ENCODE measurements around the gene CEACAM4.

CEACAM4 gene

GRCh38 chr19:41575998-41576397 lies 50.9 kb downstream of the CEACAM4 start, which contains the start of gene CEACAM21:
TSS of gene CEACAM21 (plus strand) at chr19:41576166. CDS start at chr19:41576275, 109 bp downstream.
- no peak within 1 kb of the TSS for H3K4me3 ChIP-seq (ENCODE audit: insufficient read depth, low read length, poor library complexity, severe bottlenecking)
- no peaks in the 10 kb centered on the region for H4K20me1 ChIP-seq (ENCODE audit: low read depth, low read length)
- H3K9ac ChIP-seq (ENCODE audit: low read length): peak within 1 kb of the TSS; percentile 34; the same call in 1 of the 2 replicates
- TF ChIP-seq CTCF (IDR thresholded peaks at IDR 0.05; ENCODE audit: insufficient read depth, low read length, poor library complexity, severe bottlenecking) (no peak), EZH2phosphoT487 (conservative IDR thresholded peaks at IDR 0.05; ENCODE audit: low read length) (no peak)
- H3K9me2 ChIP-seq (replicated peaks; ENCODE audit: insufficient read depth, low read length): no peaks in the 10 kb centered on the region
- H3K79me2 ChIP-seq (ENCODE audit: insufficient read depth, low read length): no peaks in the 10 kb centered on the region
- no peaks in the 10 kb centered on the region for H3K27me3 ChIP-seq (ENCODE audit: low read length)
- peak within 1 kb of the TSS; percentile 58 for H2AFZ ChIP-seq (ENCODE audit: low read depth, low read length, severe bottlenecking)
- no peaks in the 10 kb centered on the region for H3K36me3 ChIP-seq (ENCODE audit: low read length)
- peak within 1 kb of the TSS; percentile 44 for H3K4me2 ChIP-seq (ENCODE audit: low read depth, low read length, poor library complexity, severe bottlenecking)
- peaks cover 5% of the 10 kb centered on the region; the same call in 1 of the 2 replicates for H3K9me3 ChIP-seq (ENCODE audit: insufficient read depth, low read length)
- H3K27ac ChIP-seq (ENCODE audit: low read depth, low read length): no peak within 1 kb of the TSS
- no peaks in the 10 kb centered on the region for H3F3A ChIP-seq (ENCODE audit: insufficient read depth)

GRCh38 chr19:41570639-41571112 lies 56.2 kb downstream of the CEACAM4 start:
- H3F3A ChIP-seq (ENCODE audit: insufficient read depth): no peaks in the 10 kb centered on the region
- H3K27ac ChIP-seq (ENCODE audit: low read depth, low read length): no peak overlapping the region
- H3K9me3 ChIP-seq (ENCODE audit: insufficient read depth, low read length): no peaks in the 10 kb centered on the region
- no peaks in the 10 kb centered on the region for H3K79me2 ChIP-seq (ENCODE audit: insufficient read depth, low read length)
- no peak overlapping the region for H3K9ac ChIP-seq (ENCODE audit: low read length)
- TF ChIP-seq CTCF (IDR thresholded peaks at IDR 0.05; ENCODE audit: insufficient read depth, low read length, poor library complexity, severe bottlenecking) (peak; percentile 90), EZH2phosphoT487 (conservative IDR thresholded peaks at IDR 0.05; ENCODE audit: low read length) (no peak)
- H3K4me2 ChIP-seq (ENCODE audit: low read depth, low read length, poor library complexity, severe bottlenecking): no peak overlapping the region
- H3K4me3 ChIP-seq (ENCODE audit: insufficient read depth, low read length, poor library complexity, severe bottlenecking): no peak overlapping the region
- no peaks in the 10 kb centered on the region for H3K27me3 ChIP-seq (ENCODE audit: low read length)
- H3K36me3 ChIP-seq (ENCODE audit: low read length): no peaks in the 10 kb centered on the region
- H4K20me1 ChIP-seq (ENCODE audit: low read depth, low read length): no peaks in the 10 kb centered on the region
- no peak overlapping the region for H2AFZ ChIP-seq (ENCODE audit: low read depth, low read length, severe bottlenecking)
- H3K9me2 ChIP-seq (replicated peaks; ENCODE audit: insufficient read depth, low read length): no peaks in the 10 kb centered on the region

GRCh38 chr19:41570179-41570578 lies 56.7 kb downstream of the CEACAM4 start:
- Histone ChIP-seq H3K9me3 (ENCODE audit: insufficient read depth, low read length) (no peaks in the 10 kb centered on the region), H3K36me3 (ENCODE audit: low read length) (no peaks in the 10 kb centered on the region), H3F3A (ENCODE audit: insufficient read depth) (no peaks in the 10 kb centered on the region), H3K27me3 (ENCODE audit: low read length) (no peaks in the 10 kb centered on the region), H2AFZ (ENCODE audit: low read depth, low read length, severe bottlenecking) (no peak overlapping the region), H3K9ac (ENCODE audit: low read length) (no peak overlapping the region), H3K9me2 (replicated peaks; ENCODE audit: insufficient read depth, low read length) (no peaks in the 10 kb centered on the region), H3K4me3 (ENCODE audit: insufficient read depth, low read length, poor library complexity, severe bottlenecking) (no peak overlapping the region), H4K20me1 (ENCODE audit: low read depth, low read length) (no peaks in the 10 kb centered on the region), H3K79me2 (ENCODE audit: insufficient read depth, low read length) (no peaks in the 10 kb centered on the region), H3K27ac (ENCODE audit: low read depth, low read length) (no peak overlapping the region), H3K4me2 (ENCODE audit: low read depth, low read length, poor library complexity, severe bottlenecking) (no peak overlapping the region)
- TF ChIP-seq CTCF (IDR thresholded peaks at IDR 0.05; ENCODE audit: insufficient read depth, low read length, poor library complexity, severe bottlenecking) (no peak), EZH2phosphoT487 (conservative IDR thresholded peaks at IDR 0.05; ENCODE audit: low read length) (no peak)
